T-helper 17 cell (primary cell): ENCODE results near the gene IRF7. TPM values are rescaled to one million over a fixed set of nuclear protein-coding genes. Genes with fewer than 3 reads are reported as not detected.
A peak's percentile ranks its signal among the peaks of the same experiment; 100 is the strongest.

Experiments used
- ATAC-seq: fragments of 150-1000 bp; cut with Tn5 transposase; 2 replicates; pipeline ENCODE4 v1.10.0; 2021; ENCODE audit warnings: mild to moderate bottlenecking, moderate library complexity
- DNase-seq, 3 donors: peaks; one replicate each; pipeline versions ENCODE4 v3.0.0 to v3.0.0-alpha.2; 2020 to 2021
- H3K9me3 ChIP-seq: one replicate; pipeline ENCODE4 v1.7.0; 2013; ENCODE audit warnings: low read length, mild to moderate bottlenecking; ENCODE audit not compliant: control insufficient read depth, poor library complexity, severe bottlenecking
- H3K27ac Mint-ChIP-seq: one replicate; pipeline ENCODE4 v1.8.0; 2022; ENCODE audit warnings: mild to moderate bottlenecking, moderate library complexity, mixed read lengths
- H3K27me3 Mint-ChIP-seq: one replicate; pipeline ENCODE4 v1.8.0; 2022; ENCODE audit warnings: mixed read lengths
- H3K36me3 Mint-ChIP-seq: one replicate; pipeline ENCODE4 v1.8.0; 2022; ENCODE audit warnings: low read depth, mixed read lengths
- H3K4me1 Mint-ChIP-seq: one replicate; pipeline ENCODE4 v1.8.0; 2022; ENCODE audit warnings: mild to moderate bottlenecking, mixed read lengths
- H3K4me3 Mint-ChIP-seq: one replicate; pipeline ENCODE4 v1.8.0; 2022; ENCODE audit warnings: mild to moderate bottlenecking, moderate library complexity, mixed read lengths
- total RNA-seq, 4 donors: library from RNA in 2 of 4; stranded (reverse) in 2 of 4; gene quantifications; one replicate each; pipeline ENCODE4 v1.2.3 and lab custom pipeline; 2022 to 2026

The IRF7 gene
- total RNA-seq, 2 donors from 2014 or later, result 40.3 to 44.0 TPM

DNA sequence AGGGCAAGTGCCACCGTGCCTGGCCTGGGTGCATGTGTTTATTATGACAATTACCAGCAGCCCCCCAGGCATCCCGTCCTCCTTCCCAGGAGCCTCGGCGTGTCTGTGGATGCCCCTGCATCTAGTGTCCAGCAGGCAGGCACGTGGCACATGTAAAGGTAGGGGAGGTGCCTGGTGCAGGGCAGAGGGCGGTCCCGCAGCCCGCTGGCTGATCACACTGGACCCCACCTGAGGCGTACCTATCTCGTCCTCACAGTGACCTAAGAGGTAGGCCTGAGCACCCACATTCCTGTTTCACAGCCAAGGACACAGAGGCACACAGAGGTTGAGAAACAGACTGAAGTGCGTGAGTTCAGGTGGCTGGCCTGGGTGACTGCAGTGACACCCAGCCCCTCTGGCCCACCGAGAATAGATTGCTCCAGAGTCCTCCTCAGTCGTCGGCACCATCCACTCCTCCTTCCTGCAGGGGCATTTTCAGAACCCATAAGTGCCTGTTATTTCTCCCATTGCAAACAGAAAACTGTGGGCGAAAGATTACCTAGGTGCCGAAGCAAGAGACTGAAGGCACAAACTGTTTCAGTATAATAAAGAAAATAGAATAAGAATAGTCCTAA is 42.5 kb downstream of the IRF7 start:
- peaks cover 26% of the 10 kb centered on the region for H3K4me1 Mint-ChIP-seq
- no peaks in the 10 kb centered on the region for H3K36me3 Mint-ChIP-seq
- H3K27me3 Mint-ChIP-seq, result no peaks in the 10 kb centered on the region
- H3K4me3 Mint-ChIP-seq, result no peak overlapping the region
- H3K27ac Mint-ChIP-seq, result no peak overlapping the region
- no peak for DNase-seq
- no peaks in the 10 kb centered on the region for H3K9me3 ChIP-seq
- ATAC-seq, result no peak

GRCh38 chr11:571802-572185 is 44.0 kb downstream of the IRF7 start:
- H3K9me3 ChIP-seq, result no peaks in the 10 kb centered on the region
- ATAC-seq, result no peak
- H3K27me3 Mint-ChIP-seq, result no peaks in the 10 kb centered on the region
- DNase-seq, result no peak
- peak overlapping the region; percentile 12 for H3K4me3 Mint-ChIP-seq
- H3K4me1 Mint-ChIP-seq, result peaks cover 15% of the 10 kb centered on the region
- H3K27ac Mint-ChIP-seq, result no peak overlapping the region
- no peaks in the 10 kb centered on the region for H3K36me3 Mint-ChIP-seq

DNA sequence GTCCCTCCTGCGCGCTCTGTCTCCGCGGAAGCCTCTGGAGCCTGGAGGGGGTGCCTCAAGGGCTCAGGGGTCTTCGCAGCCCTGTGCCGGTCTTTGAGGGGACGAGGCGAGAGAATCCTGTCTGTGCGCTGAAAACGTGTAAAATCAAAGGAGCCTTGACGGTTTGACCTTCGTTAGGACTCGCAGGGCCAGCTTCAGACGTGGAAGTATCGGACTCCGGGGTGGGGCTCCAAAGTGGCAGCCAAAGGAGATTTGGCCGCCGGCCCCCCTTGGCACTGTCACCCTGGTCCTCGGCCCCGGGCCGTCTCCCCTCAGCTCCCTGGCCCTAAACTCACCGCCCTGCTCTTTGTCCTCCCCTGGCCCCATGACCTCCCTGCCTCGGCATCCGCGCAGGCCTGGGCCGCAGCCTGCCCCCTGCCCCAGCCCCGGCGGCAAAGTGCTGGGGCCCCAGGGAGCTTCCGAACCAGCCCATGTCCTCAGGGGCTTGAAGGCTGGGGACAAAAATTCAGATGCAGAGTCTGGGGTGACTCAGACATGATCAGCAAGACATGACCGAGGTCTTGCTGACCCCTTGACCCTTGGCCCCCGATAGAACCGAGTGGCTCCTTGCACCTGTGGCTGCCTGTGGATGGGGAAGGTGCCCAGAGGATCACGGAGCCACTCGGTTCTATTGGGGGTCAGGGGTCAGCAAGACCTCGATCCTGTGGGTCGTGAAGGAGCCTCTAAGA is 46.4 kb downstream of the IRF7 start:
- no peaks in the 10 kb centered on the region for H3K9me3 ChIP-seq
- peaks cover 4% of the 10 kb centered on the region for H3K4me1 Mint-ChIP-seq
- no peak overlapping the region for H3K27ac Mint-ChIP-seq
- no peaks in the 10 kb centered on the region for H3K36me3 Mint-ChIP-seq
- H3K4me3 Mint-ChIP-seq, result peak overlapping the region; percentile 72
- no peaks in the 10 kb centered on the region for H3K27me3 Mint-ChIP-seq
- ATAC-seq (no peak), DNase-seq (no peak)

GRCh38 chr11:568306-569157 is 47.2 kb downstream of the IRF7 start:
- H3K4me3 Mint-ChIP-seq, result peak overlapping the region; percentile 72

GRCh38 chr11:567629-568292 is 48.0 kb downstream of the IRF7 start:
- no peaks in the 10 kb centered on the region for H3K9me3 ChIP-seq
- ATAC-seq (peak; percentile 1), DNase-seq (peak in 1 of 3 donors; percentile 42)
- no peak overlapping the region for H3K27ac Mint-ChIP-seq
- no peaks in the 10 kb centered on the region for H3K27me3 Mint-ChIP-seq
- no peaks in the 10 kb centered on the region for H3K4me1 Mint-ChIP-seq
- H3K36me3 Mint-ChIP-seq, result no peaks in the 10 kb centered on the region
- peak overlapping the region; percentile 61 for H3K4me3 Mint-ChIP-seq

More at GRCh38 chr11:568306-569157, 47.2 kb downstream of the IRF7 start:
- Mint-ChIP-seq H3K27me3 (no peaks in the 10 kb centered on the region), H3K36me3 (no peaks in the 10 kb centered on the region), H3K27ac (no peak overlapping the region), H3K4me1 (no peaks in the 10 kb centered on the region)
- no peaks in the 10 kb centered on the region for H3K9me3 ChIP-seq
- ATAC-seq, result peak; percentile 92
- peak; percentile 87 to 96 (median 94) for DNase-seq

- H3K4me3 Mint-ChIP-seq, result peak overlapping the region; percentile 61
- H3K9me3 ChIP-seq, result no peaks in the 10 kb centered on the region
- H3K27ac Mint-ChIP-seq, result no peak overlapping the region
- ATAC-seq, result no peak
- H3K27me3 Mint-ChIP-seq, result no peaks in the 10 kb centered on the region
- no peaks in the 10 kb centered on the region for H3K4me1 Mint-ChIP-seq
- no peak for DNase-seq
- no peaks in the 10 kb centered on the region for H3K36me3 Mint-ChIP-seq
These were observed 48.6 kb downstream of the IRF7 start for GRCh38 chr11:567011-567628.

GRCh38 chr11:565921-566509 is 49.7 kb downstream of the IRF7 start:
- DNase-seq, result no peak

GRCh38 chr11:563812-564578 is 51.8 kb downstream of the IRF7 start:
- no peak overlapping the region for H3K4me3 Mint-ChIP-seq
- DNase-seq, result no peak
- peaks cover 9% of the 10 kb centered on the region for H3K4me1 Mint-ChIP-seq
- no peak overlapping the region for H3K27ac Mint-ChIP-seq
- no peaks in the 10 kb centered on the region for H3K27me3 Mint-ChIP-seq
- ATAC-seq, result no peak
- no peaks in the 10 kb centered on the region for H3K9me3 ChIP-seq
- no peaks in the 10 kb centered on the region for H3K36me3 Mint-ChIP-seq

More at GRCh38 chr11:565921-566509, 49.7 kb downstream of the IRF7 start:
- H3K27ac Mint-ChIP-seq, result no peak overlapping the region
- no peaks in the 10 kb centered on the region for H3K36me3 Mint-ChIP-seq
- no peaks in the 10 kb centered on the region for H3K9me3 ChIP-seq
- peaks cover 4% of the 10 kb centered on the region for H3K4me1 Mint-ChIP-seq
- no peaks in the 10 kb centered on the region for H3K27me3 Mint-ChIP-seq
- no peak overlapping the region for H3K4me3 Mint-ChIP-seq
- no peak for ATAC-seq

GRCh38 chr11:563066-563811 is 52.5 kb downstream of the IRF7 start:
- H3K9me3 ChIP-seq, result no peaks in the 10 kb centered on the region
- H3K4me1 Mint-ChIP-seq, result peaks cover 9% of the 10 kb centered on the region
- no peak overlapping the region for H3K27ac Mint-ChIP-seq
- no peak overlapping the region for H3K4me3 Mint-ChIP-seq
- no peaks in the 10 kb centered on the region for H3K27me3 Mint-ChIP-seq
- ATAC-seq (no peak), DNase-seq (no peak)
- no peaks in the 10 kb centered on the region for H3K36me3 Mint-ChIP-seq
